Measurements from ENCODE around the gene MSGN1. TPM values are rescaled to one million over a fixed set of nuclear protein-coding genes. Genes with fewer than 3 reads are reported as not detected.

The MSGN1 gene
- total RNA-seq, 1 experiment from 2014 or later, result not detected

DNA sequence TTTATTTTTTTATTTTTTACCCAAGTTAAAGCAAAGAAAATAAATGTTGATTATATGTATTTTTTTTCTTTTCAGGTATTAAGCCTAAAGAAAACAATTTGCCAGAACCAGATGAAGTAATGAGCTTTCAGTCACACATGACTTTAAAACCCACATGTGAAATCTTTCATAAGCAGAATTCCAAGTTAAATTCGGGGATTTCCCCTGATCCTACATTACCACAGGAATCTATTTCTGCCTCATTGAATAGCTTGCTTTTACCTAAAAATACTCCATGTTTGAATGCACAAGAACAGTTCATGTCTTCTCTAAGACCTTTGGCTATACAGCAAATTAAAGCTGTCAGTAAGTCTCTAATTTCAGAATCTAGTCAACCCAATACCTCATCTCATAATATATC is 35.7 kb upstream of the MSGN1 start:
- BruUV-seq (replicated peaks), result no TSS peak
- TF ChIP-seq, protein P1, sequence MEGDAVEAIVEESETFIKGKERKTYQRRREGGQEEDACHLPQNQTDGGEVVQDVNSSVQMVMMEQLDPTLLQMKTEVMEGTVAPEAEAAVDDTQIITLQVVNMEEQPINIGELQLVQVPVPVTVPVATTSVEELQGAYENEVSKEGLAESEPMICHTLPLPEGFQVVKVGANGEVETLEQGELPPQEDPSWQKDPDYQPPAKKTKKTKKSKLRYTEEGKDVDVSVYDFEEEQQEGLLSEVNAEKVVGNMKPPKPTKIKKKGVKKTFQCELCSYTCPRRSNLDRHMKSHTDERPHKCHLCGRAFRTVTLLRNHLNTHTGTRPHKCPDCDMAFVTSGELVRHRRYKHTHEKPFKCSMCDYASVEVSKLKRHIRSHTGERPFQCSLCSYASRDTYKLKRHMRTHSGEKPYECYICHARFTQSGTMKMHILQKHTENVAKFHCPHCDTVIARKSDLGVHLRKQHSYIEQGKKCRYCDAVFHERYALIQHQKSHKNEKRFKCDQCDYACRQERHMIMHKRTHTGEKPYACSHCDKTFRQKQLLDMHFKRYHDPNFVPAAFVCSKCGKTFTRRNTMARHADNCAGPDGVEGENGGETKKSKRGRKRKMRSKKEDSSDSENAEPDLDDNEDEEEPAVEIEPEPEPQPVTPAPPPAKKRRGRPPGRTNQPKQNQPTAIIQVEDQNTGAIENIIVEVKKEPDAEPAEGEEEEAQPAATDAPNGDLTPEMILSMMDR (IDR thresholded peaks at IDR 0.05; ENCODE audit: unreplicated experiment), result no peak
- POLR2A ChIA-PET, result interaction anchor here (0.7 to 1.1 kb wide), 4 partner anchors 14 to 62 kb away, joined by 3 to 4 read pairs (median 3); no protein-coding TSS in a partner anchor
- peaks cover 31% of the 10 kb centered on the region for H3K36me3 Mint-ChIP-seq (ENCODE audit: insufficient read depth, unreplicated experiment)
- no peak overlapping the region for H3K27ac Mint-ChIP-seq (ENCODE audit: low read depth, unreplicated experiment)
- H3K4me1 Mint-ChIP-seq (ENCODE audit: insufficient read depth, unreplicated experiment), result no peaks in the 10 kb centered on the region
- no peak for DNase-seq (ENCODE audit: unreplicated experiment)
- intact Hi-C loops (cut with micrococcal nuclease), result no loop called here
- no peaks in the 10 kb centered on the region for H3K27me3 Mint-ChIP-seq (ENCODE audit: insufficient read depth, unreplicated experiment)
- CTCF ChIA-PET, result interaction anchor here (1.0 to 1.6 kb wide), 4 partner anchors 9 to 51 kb away, joined by 3 to 5 read pairs (median 3); no protein-coding TSS in a partner anchor
- no peaks in the 10 kb centered on the region for H3K9me3 Mint-ChIP-seq (ENCODE audit: unreplicated experiment)
- H3K4me3 Mint-ChIP-seq (ENCODE audit: unreplicated experiment), result no peak overlapping the region

DNA sequence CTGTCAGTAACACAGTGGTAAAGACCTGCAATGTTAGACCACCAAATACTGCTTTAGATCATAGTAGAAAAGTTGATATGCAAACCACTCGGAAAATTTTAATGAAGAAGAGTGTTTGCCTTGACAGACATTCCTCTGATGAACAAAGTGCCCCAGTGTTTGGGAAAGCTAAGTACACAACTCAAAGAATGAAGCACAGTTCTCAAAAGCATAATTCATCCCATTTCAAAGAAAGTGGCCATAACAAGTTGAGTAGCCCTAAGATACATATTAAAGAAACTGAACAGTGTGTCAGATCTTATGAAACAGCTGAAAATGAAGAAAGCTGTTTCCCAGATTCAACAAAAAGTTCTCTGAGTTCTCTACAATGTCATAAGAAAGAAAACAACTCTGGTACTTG is 34.8 kb upstream of the MSGN1 start:
- Mint-ChIP-seq H3K9me3 (ENCODE audit: unreplicated experiment) (no peaks in the 10 kb centered on the region), H3K4me1 (ENCODE audit: insufficient read depth, unreplicated experiment) (no peaks in the 10 kb centered on the region), H3K27ac (ENCODE audit: low read depth, unreplicated experiment) (no peak overlapping the region), H3K36me3 (ENCODE audit: insufficient read depth, unreplicated experiment) (peaks cover 30% of the 10 kb centered on the region), H3K4me3 (ENCODE audit: unreplicated experiment) (no peak overlapping the region), H3K27me3 (ENCODE audit: insufficient read depth, unreplicated experiment) (no peaks in the 10 kb centered on the region)
- ChIA-PET CTCF (interaction anchor here (1.4 to 1.6 kb wide), 4 partner anchors 10 to 50 kb away, joined by 3 to 5 read pairs (median 3); no protein-coding TSS in a partner anchor), POLR2A (interaction anchor here (0.9 kb wide), 1 partner anchor 34 kb away, joined by 3 read pairs; no protein-coding TSS in a partner anchor)
- DNase-seq (ENCODE audit: unreplicated experiment), result no peak
- TF ChIP-seq, protein P1 (IDR thresholded peaks at IDR 0.05; ENCODE audit: unreplicated experiment), result no peak
- intact Hi-C loops (cut with micrococcal nuclease), result no loop called here
- no TSS peak for BruUV-seq (replicated peaks)

DNA sequence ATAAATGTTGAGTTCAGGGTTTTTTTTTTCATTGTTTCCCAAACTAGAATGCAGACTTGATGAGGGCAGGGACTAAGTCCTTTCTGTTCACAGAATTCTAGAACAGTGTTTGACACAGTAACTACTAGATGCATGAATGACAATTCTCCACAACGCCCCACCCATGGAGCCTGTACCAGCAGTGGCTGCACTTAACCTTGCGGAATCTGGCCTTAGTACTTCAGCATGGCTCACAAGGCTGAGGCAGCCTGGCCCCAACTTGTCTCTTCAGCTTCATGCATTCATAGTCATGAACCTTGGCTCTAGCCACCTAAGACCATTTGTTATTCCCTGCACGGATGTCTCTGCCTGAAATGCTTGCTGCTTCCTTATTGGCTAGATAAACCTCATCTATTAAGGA is 29.5 kb upstream of the MSGN1 start:
- Mint-ChIP-seq H3K36me3 (ENCODE audit: insufficient read depth, unreplicated experiment) (peaks cover 9% of the 10 kb centered on the region), H3K9me3 (ENCODE audit: unreplicated experiment) (no peaks in the 10 kb centered on the region), H3K27ac (ENCODE audit: low read depth, unreplicated experiment) (no peak overlapping the region), H3K27me3 (ENCODE audit: insufficient read depth, unreplicated experiment) (no peaks in the 10 kb centered on the region), H3K4me3 (ENCODE audit: unreplicated experiment) (no peak overlapping the region), H3K4me1 (ENCODE audit: insufficient read depth, unreplicated experiment) (no peaks in the 10 kb centered on the region)
- DNase-seq (ENCODE audit: unreplicated experiment), result no peak
- intact Hi-C loops (cut with micrococcal nuclease), result no loop called here
- TF ChIP-seq, protein P1 (IDR thresholded peaks at IDR 0.05; ENCODE audit: unreplicated experiment), result no peak
- no TSS peak for BruUV-seq (replicated peaks)
- POLR2A ChIA-PET, result interaction anchor here (0.6 kb wide), 1 partner anchor 20 kb away, joined by 3 read pairs; no protein-coding TSS in a partner anchor
- CTCF ChIA-PET, result interaction anchor here (1.0 to 1.7 kb wide), 2 partner anchors 13 to 67 kb away, joined by 3 read pairs; no protein-coding TSS in a partner anchor

DNA sequence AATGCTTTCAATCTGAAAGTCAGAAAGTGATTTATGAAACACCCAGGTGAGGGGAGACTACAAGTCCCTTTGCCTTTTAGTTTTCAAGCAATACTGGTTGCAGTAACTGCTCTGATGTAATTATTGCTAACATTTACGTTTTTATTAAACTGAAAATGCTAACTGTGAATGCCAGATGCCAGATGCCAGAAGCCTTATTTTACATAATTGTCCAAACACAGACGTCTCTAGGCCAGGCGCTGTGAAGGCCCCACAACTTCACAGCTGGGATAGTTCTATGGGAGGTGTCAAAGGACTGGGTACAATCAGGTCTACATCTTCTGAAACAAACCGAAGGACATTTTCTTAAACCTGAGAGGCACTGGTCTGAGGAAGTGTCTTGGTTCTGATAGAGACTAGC is 27.5 kb upstream of the MSGN1 start:
- CTCF ChIA-PET, result interaction anchor here (0.7 to 1.1 kb wide), 2 partner anchors 14 to 18 kb away, joined by 4 to 9 read pairs; no protein-coding TSS in a partner anchor
- no peaks in the 10 kb centered on the region for H3K4me1 Mint-ChIP-seq (ENCODE audit: insufficient read depth, unreplicated experiment)

More for the DNA sequence above, 27.5 kb upstream of the MSGN1 start:
- intact Hi-C loops (cut with micrococcal nuclease), result no loop called here
- H3K27ac Mint-ChIP-seq (ENCODE audit: low read depth, unreplicated experiment), result no peak overlapping the region
- H3K36me3 Mint-ChIP-seq (ENCODE audit: insufficient read depth, unreplicated experiment), result no peaks in the 10 kb centered on the region
- no peaks in the 10 kb centered on the region for H3K9me3 Mint-ChIP-seq (ENCODE audit: unreplicated experiment)
- no peak for DNase-seq (ENCODE audit: unreplicated experiment)
- TF ChIP-seq, protein P1 (IDR thresholded peaks at IDR 0.05; ENCODE audit: unreplicated experiment), result no peak
- POLR2A ChIA-PET, result no interaction called here
- H3K27me3 Mint-ChIP-seq (ENCODE audit: insufficient read depth, unreplicated experiment), result no peaks in the 10 kb centered on the region
- H3K4me3 Mint-ChIP-seq (ENCODE audit: unreplicated experiment), result no peak overlapping the region
- no TSS peak for BruUV-seq (replicated peaks)

Data from MCF 10A (cell line).